CD14-positive monocyte (primary cell): ENCODE measurements around the gene NHS. TPM values are rescaled to one million over a fixed set of nuclear protein-coding genes. Genes with fewer than 3 reads are reported as not detected.

Experiments used
- DNase-seq, 3 donors: peaks; one replicate each; pipeline ENCODE4 v3.0.0-alpha.2; 2011 to 2022
- H2AFZ ChIP-seq: 2 replicates; pipeline ENCODE4 v1.6.0; 2012; ENCODE audit warnings: mild to moderate bottlenecking, low read depth, low read length, inconsistent platforms; ENCODE audit not compliant: insufficient read depth, poor library complexity, severe bottlenecking
- H3K27ac ChIP-seq, 2 donors: 1 replicate in 1 of 2; 2 replicates in 1 of 2; pipeline ENCODE4 v1.5.1; 2012 to 2013; ENCODE audit warnings: low read length in 2 of 2, control low read depth in 1 of 2, inconsistent platforms in 1 of 2, low read depth in 1 of 2, mild to moderate bottlenecking in 1 of 2
- H3K27me3 ChIP-seq, 2 donors: one replicate each; pipeline versions ENCODE4 v1.6.0 to v1.6.1; 2011 to 2013; ENCODE audit warnings: low read length in 2 of 2; ENCODE audit not compliant: control insufficient read depth in 2 of 2, insufficient read depth in 2 of 2
- H3K36me3 ChIP-seq, 2 donors: replicated peaks in 1 of 2; 1 replicate in 1 of 2; 2 replicates in 1 of 2; pipeline versions ENCODE4 v1.5.1 to v1.6.1; 2012 to 2013; ENCODE audit warnings: low read length in 2 of 2, control low read depth in 1 of 2, inconsistent platforms in 1 of 2, mild to moderate bottlenecking in 1 of 2; ENCODE audit not compliant: insufficient read depth in 2 of 2, control insufficient read depth in 1 of 2
- H3K4me1 ChIP-seq, 2 donors: 1 replicate in 1 of 2; 2 replicates in 1 of 2; pipeline versions ENCODE4 v1.5.1 to v1.6.1; 2012 to 2013; ENCODE audit warnings: low read length in 2 of 2, control low read depth in 1 of 2, inconsistent platforms in 1 of 2, mild to moderate bottlenecking in 1 of 2, moderate library complexity in 1 of 2; ENCODE audit not compliant: insufficient read depth in 2 of 2, control insufficient read depth in 1 of 2
- H3K4me2 ChIP-seq: replicated peaks from 2 replicates; pipeline ENCODE3; 2012; ENCODE audit warnings: low read length, moderate library complexity, mild to moderate bottlenecking; ENCODE audit not compliant: poor library complexity, severe bottlenecking; ENCODE audit errors: extremely low read depth
- H3K4me3 ChIP-seq, 3 experiments: fragments of 200-600 bp in 1 of 3; sonication (generic) in 1 of 3; replicated peaks in 1 of 3; 1 replicate in 2 of 3; 2 replicates in 1 of 3; pipeline ENCODE4 v1.5.1; 2011 to 2013; ENCODE audit warnings: low read length in 3 of 3, mild to moderate bottlenecking in 3 of 3, control low read depth in 2 of 3, low read depth in 2 of 3, inconsistent platforms in 1 of 3, moderate library complexity in 1 of 3
- H3K79me2 ChIP-seq: 2 replicates; pipeline ENCODE4 v1.6.0; 2012; ENCODE audit warnings: mild to moderate bottlenecking, control low read depth, inconsistent platforms, low read length, moderate library complexity; ENCODE audit not compliant: insufficient read depth
- H3K9ac ChIP-seq: 2 replicates; pipeline ENCODE4 v1.6.0; 2017; ENCODE audit warnings: low read length, mild to moderate bottlenecking; ENCODE audit not compliant: insufficient read depth, poor library complexity, severe bottlenecking
- H3K9me3 ChIP-seq, 2 donors: replicated peaks in 1 of 2; 1 replicate in 1 of 2; 2 replicates in 1 of 2; pipeline versions ENCODE4 v1.5.1 to v1.6.1; 2012 to 2013; ENCODE audit warnings: low read length in 2 of 2, control low read depth in 1 of 2; ENCODE audit not compliant: control insufficient read depth in 1 of 2, insufficient read depth in 1 of 2
- H4K20me1 ChIP-seq: 2 replicates; pipeline ENCODE4 v1.6.0; 2012; ENCODE audit warnings: mild to moderate bottlenecking, low read length, control low read depth, moderate library complexity; ENCODE audit not compliant: insufficient read depth
- H3K27ac Mint-ChIP-seq, 7 donors: one replicate each; pipeline ENCODE4 v1.8.0; 2020; ENCODE audit warnings: mild to moderate bottlenecking in 7 of 7, mixed read lengths in 7 of 7, moderate library complexity in 6 of 7, inconsistent platforms in 2 of 7
- H3K27me3 Mint-ChIP-seq, 3 donors: one replicate each; pipeline ENCODE4 v1.8.0; 2021 to 2022; ENCODE audit warnings: low read depth in 3 of 3, mild to moderate bottlenecking in 3 of 3, mixed read lengths in 3 of 3, moderate library complexity in 3 of 3, inconsistent platforms in 1 of 3
- H3K36me3 Mint-ChIP-seq, 2 donors: one replicate each; pipeline ENCODE4 v1.8.0; 2020; ENCODE audit warnings: mixed read lengths in 2 of 2, inconsistent platforms in 1 of 2, mild to moderate bottlenecking in 1 of 2
- H3K4me1 Mint-ChIP-seq: one replicate; pipeline ENCODE4 v1.8.0; 2020; ENCODE audit warnings: mild to moderate bottlenecking, mixed read lengths
- H3K4me3 Mint-ChIP-seq, 2 donors: one replicate each; pipeline ENCODE4 v1.8.0; 2020; ENCODE audit warnings: mild to moderate bottlenecking in 2 of 2, mixed read lengths in 2 of 2, moderate library complexity in 1 of 2
- H3K9me3 Mint-ChIP-seq, 7 donors: one replicate each; pipeline ENCODE4 v1.8.0; 2020 to 2022; ENCODE audit warnings: mixed read lengths in 7 of 7, mild to moderate bottlenecking in 6 of 7, moderate library complexity in 6 of 7, inconsistent platforms in 2 of 7
- CTCF ChIP-seq: fragments of 200-600 bp; IDR thresholded peaks from one replicate; pipeline ENCODE4 v1.8.0; 2022; ENCODE audit warnings: antibody characterized with exemption, mild to moderate bottlenecking
- WGBS: methylation state at CpG from one replicate; pipeline ENCODE4 v1.1.5; 2013; ENCODE audit warnings: missing lambda C conversion rate; ENCODE audit not compliant: insufficient coverage; 5-methylcytosine and 5-hydroxymethylcytosine counted together
- intact Hi-C, 2 donors: fragments of 100-400 bp; cut with micrococcal nuclease; formaldehyde crosslinking; loops; one replicate each; pipeline versions ENCODE4 v1.15.0 to v1.15.1; 2023
- polyA minus RNA-seq: library from RNA; depleted of rRNA, polyadenylated mRNA; stranded (reverse); fragments of >200 nt; gene quantifications from 2 replicates; pipeline ENCODE4 v1.2.3, GENCODE V29; 2012
- polyA plus RNA-seq, 3 donors: library from polyadenylated mRNA; depleted of rRNA in 1 of 3; unstranded in 2 of 3; stranded (reverse) in 1 of 3; fragments of 300-500 nt in 2 of 3; fragments of >200 nt in 1 of 3; fragmentation: Illumina TruSeq in 2 of 3; gene quantifications; 1 replicate in 2 of 3; 2 replicates in 1 of 3; pipeline ENCODE4 v1.2.3, GENCODE V29; 2012 to 2021
- total RNA-seq, 12 experiments: library from RNA in 1 of 12; stranded (reverse) in 1 of 12; fragments of 120-200 nt in 1 of 12; gene quantifications; one replicate each; pipeline ENCODE4 v1.2.4 and lab custom pipeline; 2013 to 2026; ENCODE audit warnings: mixed read lengths in 6 of 12, inconsistent platforms in 1 of 12

NHS gene
- 2.9 TPM for total RNA-seq (2013)
- polyA plus RNA-seq (1 to 10 TPM in 2 of 3 donors, under 1 TPM in 1; 0.86 to 1.8 (median 1.3) TPM), polyA minus RNA-seq (2.5 and 3.4 TPM in 2 replicates), total RNA-seq (lab: John Stamatoyannopoulos, UW) (1.3 to 21.4 (median 15.9) reads per million in 11 experiments)

- 0% methylated on average over 9 of the region's 52 CpGs for WGBS
- H4K20me1 ChIP-seq = no peaks in the 10 kb centered on the region
- intact Hi-C loops = no loop called here
- peak in 2 of 3 donors; percentile 0 to 5 for DNase-seq
- Mint-ChIP-seq H3K4me1 (peaks cover 3% of the 10 kb centered on the region), H3K27me3 (peaks cover 61 to 79% (median 62%) of the 10 kb centered on the region in 3 donors), H3K27ac (no peak within 1 kb of the TSS), H3K36me3 (no peaks in the 10 kb centered on the region), H3K9me3 (peaks cover 0 to 16% (median 6%) of the 10 kb centered on the region in 7 donors), H3K4me3 (peak within 1 kb of the TSS; percentile 45 to 79)
- peak within 1 kb of the TSS in 2 of 3 experiments; percentile 3 to 38 for H3K4me3 ChIP-seq
- peaks cover 0 to 22% of the 10 kb centered on the region in 2 donors for H3K9me3 ChIP-seq
- H3K27ac ChIP-seq = no peak within 1 kb of the TSS
- peaks cover 42 to 64% of the 10 kb centered on the region in 2 donors for H3K27me3 ChIP-seq
- no peak within 1 kb of the TSS for H2AFZ ChIP-seq
- H3K4me2 ChIP-seq = peak within 1 kb of the TSS; percentile 42
- H3K4me1 ChIP-seq = peaks cover 0 to 3% of the 10 kb centered on the region in 2 donors
- H3K36me3 ChIP-seq = no peaks in the 10 kb centered on the region
- no peak for TF ChIP-seq CTCF
- H3K9ac ChIP-seq = no peak within 1 kb of the TSS
- H3K79me2 ChIP-seq = no peaks in the 10 kb centered on the region
These were observed at the start of gene NHS for GRCh38 chrX:17374619-17375366. Gene NHS, plus strand, starts transcription at chrX:17375200. Its CDS starts 558 bp downstream, at chrX:17375758.

GRCh38 chrX:17328837-17329236, 46.2 kb upstream of the NHS start:
- H3K36me3 Mint-ChIP-seq = no peaks in the 10 kb centered on the region
- H3K27ac ChIP-seq = no peak overlapping the region

More at GRCh38 chrX:17328837-17329236, 46.2 kb upstream of the NHS start:
- Histone ChIP-seq H2AFZ (no peak overlapping the region), H3K36me3 (no peaks in the 10 kb centered on the region), H3K79me2 (no peaks in the 10 kb centered on the region), H3K4me1 (no peaks in the 10 kb centered on the region), H3K9me3 (no peaks in the 10 kb centered on the region), H4K20me1 (no peaks in the 10 kb centered on the region), H3K27me3 (no peaks in the 10 kb centered on the region), H3K4me2 (no peak overlapping the region), H3K4me3 (no peak overlapping the region), H3K9ac (no peak overlapping the region)
- 100% methylated on average over 1 of the region's 2 CpGs for WGBS
- Mint-ChIP-seq H3K27ac (no peak overlapping the region), H3K9me3 (peaks cover 0 to 6% (median 0%) of the 10 kb centered on the region in 7 donors), H3K4me3 (no peak overlapping the region), H3K27me3 (peaks cover 0 to 3% (median 0%) of the 10 kb centered on the region in 3 donors), H3K4me1 (no peaks in the 10 kb centered on the region)
- no peak for TF ChIP-seq CTCF
- intact Hi-C loops = no loop called here
- DNase-seq = no peak
